Nucleus accumbens (tissue), 56 donors: Measurements from ENCODE around the gene ZBTB4.
A peak's percentile ranks its signal among the peaks of the same experiment; 100 is the strongest.
"Not testable (repeated sequence)": the region's sequence is repeated elsewhere in the genome, so short reads cannot be mapped to it uniquely, and the experiment has no call there.

ENCODE experiments used
- DNase-seq, 56 donors: peaks; one replicate each; lab custom pipeline; 2025; lab: John Stamatoyannopoulos, UW

Gene ZBTB4

DNA sequence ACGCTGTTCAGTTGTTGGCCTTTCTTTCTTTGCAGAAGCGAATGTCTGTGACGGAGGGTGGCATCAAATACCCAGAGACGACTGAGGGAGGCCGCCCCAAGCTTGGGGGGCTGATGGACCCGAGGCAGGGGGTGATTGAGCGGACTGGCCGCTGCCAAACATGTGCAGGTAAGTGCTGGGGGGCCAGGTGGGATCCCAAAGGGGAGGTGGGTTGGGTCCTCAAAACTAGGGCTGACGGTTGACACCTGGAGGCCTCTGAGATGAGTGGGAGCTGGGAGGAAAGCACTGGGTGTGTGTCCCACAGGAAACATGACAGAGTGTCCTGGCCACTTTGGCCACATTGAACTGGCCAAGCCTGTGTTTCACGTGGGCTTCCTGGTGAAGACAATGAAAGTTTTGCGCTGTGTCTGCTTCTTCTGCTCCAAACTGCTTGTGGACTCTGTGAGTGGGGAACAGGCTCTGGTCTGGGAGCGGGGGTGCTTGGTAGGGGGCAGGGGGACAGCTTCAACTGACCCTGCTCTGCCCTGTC is 16.5 kb upstream of the ZBTB4 start:
- no peak for DNase-seq

DNA sequence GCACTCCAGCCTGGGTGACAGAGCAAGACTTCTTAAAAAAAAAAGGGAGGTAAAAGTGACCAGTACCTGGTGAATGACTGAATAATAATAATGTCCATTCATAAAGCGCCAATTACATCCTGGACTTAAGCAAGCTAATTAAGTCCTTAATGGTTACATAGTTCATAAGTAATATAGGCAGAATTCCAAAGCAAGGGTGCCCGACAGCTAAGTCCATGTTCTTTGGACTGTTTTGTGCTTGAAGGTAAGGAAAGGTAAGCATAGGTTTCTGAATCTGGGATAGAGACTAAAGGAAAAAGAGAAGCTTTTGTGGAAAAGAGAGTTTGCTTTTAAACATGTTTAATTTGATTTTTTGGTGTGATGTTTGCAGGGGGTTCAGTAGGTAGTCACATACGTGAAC is 14.5 kb upstream of the ZBTB4 start:
- DNase-seq = no peak

- no peak for DNase-seq
Measured at GRCh38 chr17:7491583-7491982, 12.2 kb upstream of the ZBTB4 start.

GRCh38 chr17:7490144-7490543 is 10.7 kb upstream of the ZBTB4 start:
- no peak for DNase-seq

- DNase-seq = no peak
Measured at GRCh38 chr17:7486181-7486580, 6.8 kb upstream of the ZBTB4 start.

DNA sequence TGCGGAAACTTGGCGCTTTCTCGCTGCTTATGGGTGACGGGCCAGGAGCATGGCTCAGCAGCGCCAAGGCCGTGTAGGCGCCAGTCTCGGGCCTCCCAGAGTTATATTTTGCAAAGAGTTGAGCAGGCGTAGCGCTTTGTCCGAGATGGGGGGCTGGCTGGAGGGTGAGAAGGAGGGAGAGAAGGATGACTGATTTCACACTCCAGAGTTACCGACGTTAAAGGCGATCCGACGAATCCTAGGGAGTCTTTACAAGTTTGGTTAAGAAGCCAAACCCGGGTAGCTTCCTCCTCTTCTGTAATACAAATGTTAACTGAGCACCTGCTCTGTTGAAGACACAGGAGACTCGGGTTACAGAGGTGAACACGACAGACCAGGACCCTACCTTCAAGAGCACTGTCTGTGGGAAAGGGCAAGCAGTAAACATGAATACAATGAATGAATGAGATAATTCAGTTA is 5.5 kb upstream of the ZBTB4 start:
- DNase-seq = no peak

DNA sequence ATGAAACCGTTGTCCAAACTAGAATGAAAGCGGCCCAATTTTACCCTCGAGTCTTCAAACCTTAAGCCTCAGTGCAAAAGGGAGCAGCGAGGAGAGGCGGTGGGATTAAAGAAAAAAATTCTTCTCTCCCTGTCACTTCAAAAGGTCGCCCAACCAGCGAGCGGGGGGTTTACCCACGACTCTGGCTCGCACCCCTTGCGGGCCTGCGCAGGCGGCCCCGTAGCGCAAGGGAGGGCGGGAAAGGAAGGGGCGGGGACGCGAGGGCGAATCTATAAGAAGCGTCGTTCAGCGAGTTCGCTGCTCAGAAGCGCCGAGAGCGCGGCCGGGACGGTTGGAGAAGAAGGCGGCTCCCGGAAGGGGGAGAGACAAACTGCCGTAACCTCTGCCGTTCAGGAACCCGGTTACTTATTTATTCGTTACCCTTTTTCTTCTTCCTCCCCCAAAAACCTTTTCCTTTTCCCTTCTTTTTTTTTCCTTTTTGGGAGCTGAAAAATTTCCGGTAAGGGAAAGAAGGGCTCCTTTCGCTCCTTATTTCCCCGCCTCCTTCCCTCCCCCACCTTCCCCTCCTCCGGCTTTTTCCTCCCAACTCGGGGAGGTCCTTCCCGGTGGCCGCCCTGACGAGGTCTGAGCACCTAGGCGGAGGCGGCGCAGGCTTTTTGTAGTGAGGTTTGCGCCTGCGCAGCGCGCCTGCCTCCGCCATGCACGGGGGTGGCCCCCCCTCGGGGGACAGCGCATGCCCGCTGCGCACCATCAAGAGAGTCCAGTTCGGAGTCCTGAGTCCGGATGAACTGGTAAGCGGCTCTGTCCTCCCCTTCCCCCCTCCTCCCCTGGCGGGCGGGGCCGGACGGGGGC is 4.9 kb upstream of the ZBTB4 start, which contains the start of gene POLR2A:
Gene POLR2A (plus strand): TSS at position 300 of the 852 bp plus-strand sequence.
- peak; percentile 70 to 100 (median 98) for DNase-seq

GRCh38 chr17:7483255-7484066 is 4.0 kb upstream of the ZBTB4 start:
- DNase-seq = peak; percentile 36 to 100 (median 97)

DNA sequence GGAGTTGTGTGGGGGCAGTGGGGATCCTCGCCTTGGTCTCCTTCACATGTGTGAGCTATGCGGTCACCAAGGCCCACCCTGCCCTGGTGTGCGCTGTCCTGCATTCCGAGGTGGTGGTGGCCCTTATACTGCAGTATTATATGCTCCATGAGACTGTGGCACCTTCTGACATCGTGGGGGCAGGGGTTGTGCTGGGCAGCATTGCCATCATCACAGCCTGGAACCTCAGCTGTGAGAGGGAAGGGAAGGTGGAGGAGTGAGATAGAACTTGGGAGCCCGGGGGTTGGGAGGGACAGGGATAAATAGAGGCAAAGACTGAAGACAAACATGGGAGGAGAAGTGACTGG is 3.3 kb upstream of the ZBTB4 start:
- DNase-seq = not testable (repeated sequence)

GRCh38 chr17:7481842-7482741 is 2.7 kb upstream of the ZBTB4 start:
- DNase-seq = not testable (repeated sequence)

DNA sequence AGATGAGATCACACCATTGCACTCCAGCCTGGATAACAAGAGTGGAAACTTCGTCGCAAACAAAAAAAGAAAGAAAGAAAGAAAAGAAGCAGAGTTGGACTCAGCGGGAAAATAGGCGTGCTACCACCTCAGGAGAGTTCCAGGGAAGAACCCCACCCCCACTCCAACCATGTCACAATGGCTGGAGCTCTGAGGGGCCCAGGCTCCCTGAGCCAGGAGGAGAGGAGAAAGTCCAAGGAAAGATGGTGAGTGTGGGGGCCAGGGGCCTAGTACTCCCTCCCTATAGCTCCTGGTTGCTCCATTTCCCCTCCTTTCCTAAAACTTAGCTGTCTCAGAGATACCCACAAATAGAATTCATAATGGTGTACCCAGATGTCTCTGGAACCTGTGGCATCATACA is 1.8 kb upstream of the ZBTB4 start, which contains the start of gene SLC35G6:
Gene SLC35G6 (plus strand): TSS at position 172 of the 400 bp plus-strand sequence. CDS start 71 bp downstream, at position 243.
- not testable (repeated sequence) for DNase-seq

GRCh38 chr17:7480089-7480384 is 606 bp upstream of the ZBTB4 start:
- no peak for DNase-seq

DNA sequence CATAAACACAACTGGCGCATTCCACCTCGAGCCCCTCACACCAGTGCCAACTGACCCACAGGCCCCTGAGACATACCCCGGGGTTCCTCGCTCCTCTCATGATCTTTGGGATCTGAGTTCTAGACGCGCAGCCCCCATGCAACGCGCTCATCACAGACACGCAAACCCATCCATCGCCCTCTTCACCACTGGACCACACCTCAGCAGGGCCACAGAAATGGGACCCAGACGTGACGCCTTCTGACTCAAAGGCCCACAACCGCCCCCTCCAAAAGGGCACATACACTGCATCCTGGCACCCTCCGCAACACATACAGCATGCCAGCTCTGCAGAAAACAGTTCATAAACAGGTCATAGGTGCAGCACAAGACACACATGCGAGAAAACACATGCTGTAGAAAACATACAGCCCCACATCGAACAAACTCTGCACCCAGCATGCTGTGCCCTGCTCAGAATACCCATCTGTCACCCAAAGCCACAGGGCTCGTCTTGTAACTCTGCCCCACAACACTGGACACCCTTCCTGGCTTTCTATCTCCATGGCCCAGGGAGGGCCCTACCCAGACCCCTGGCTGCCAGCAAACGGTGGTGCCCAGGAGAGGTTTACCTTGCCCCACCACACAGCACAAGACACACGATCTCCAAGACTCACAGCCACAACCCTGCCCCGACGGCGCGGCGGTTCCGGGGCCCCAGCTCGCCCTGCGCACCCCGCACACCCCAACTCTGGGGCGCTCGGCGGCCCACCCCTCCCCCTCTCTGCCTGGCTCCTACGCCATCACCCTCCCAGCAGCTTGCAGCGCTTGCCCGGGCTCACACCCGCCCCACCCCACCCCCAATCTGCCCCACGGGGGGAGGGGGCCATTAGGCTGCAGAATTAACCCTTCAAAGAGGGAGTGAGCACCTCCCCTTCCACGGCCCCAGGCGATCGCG is 887 bp downstream of the ZBTB4 start:
- peak in 46 of 56 donors; percentile 28 to 79 (median 62) for DNase-seq

GRCh38 chr17:7477392-7478275 is 1.8 kb downstream of the ZBTB4 start:
- DNase-seq = peak in 19 of 56 donors; percentile 12 to 56 (median 35)

GRCh38 chr17:7476951-7477350 is 2.5 kb downstream of the ZBTB4 start:
- no peak for DNase-seq

DNA sequence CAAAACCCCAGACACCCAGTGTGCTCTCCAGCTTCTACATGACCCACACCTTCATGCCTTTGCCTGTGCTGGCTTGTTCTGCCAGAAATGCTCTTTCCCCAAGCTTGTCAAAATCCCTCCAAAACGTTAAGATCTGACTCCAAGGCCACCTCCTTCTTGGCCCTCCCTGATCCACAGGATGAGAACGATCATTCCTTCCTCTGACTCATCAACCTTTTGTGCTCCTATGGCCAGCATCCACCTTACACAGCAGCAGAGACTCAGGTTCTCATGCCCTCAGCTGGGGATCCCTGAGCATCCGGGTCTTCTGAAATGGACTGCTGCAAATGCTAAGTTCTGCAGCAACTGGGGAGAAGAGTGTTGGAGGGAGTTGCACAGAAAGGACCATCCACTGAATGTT is 2.9 kb downstream of the ZBTB4 start:
- no peak for DNase-seq

GRCh38 chr17:7475764-7476422 is 3.5 kb downstream of the ZBTB4 start:
- DNase-seq = no peak

DNA sequence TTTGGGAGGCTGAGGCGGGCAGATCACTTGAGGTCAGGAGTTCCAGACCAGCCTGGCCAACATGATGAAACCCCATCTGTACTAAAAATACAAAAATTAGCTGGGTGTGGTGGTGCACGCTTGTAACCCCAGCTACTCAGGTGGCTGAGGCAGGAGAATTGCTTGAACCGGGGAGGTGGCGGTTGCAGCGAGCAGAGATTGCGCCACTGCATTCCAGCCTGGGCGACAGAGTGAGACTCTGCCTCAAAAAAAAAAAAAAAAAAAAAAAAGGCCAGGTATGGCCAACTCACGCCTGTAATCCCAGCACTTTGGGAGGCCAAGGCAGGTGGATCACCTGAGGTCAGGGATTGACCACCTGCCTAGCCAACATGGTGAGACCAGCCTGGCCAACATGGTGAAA is 4.7 kb downstream of the ZBTB4 start:
- DNase-seq = not testable (repeated sequence)
